HG02678 (cell line): Measurements from ENCODE around the gene GTF2F2.

Source experiments
- ATAC-seq: cut with Tn5 transposase; IDR thresholded peaks from one replicate; pipeline ENCODE4 v1.9.1; 2021; ENCODE audit warnings: mild to moderate bottlenecking, moderate library complexity; ENCODE audit not compliant: unreplicated experiment

The GTF2F2 gene

GRCh38 chr13:45120967-45121831 lies 889 bp downstream of the GTF2F2 start:
- ATAC-seq = no peak

DNA sequence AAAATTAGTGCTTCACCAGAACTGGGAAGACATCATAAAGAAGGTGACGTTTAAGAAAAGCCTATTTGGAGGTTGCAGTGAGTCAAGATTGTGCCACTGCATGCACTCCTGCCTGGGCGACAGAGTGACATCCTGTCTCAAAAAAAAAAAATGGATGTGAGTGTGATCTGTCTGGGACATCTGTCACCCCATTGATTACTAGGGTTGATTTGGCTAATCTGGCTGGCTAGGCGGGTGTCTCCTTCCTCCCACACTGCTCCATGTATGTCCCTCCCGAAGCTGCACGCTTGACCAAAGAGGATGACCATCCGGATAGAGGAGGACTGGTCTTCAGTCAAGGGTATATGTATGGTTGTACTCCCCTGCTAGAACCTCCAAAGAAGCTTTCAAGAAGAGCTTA lies 2.6 kb downstream of the GTF2F2 start:
- no peak for ATAC-seq

GRCh38 chr13:45132369-45133064 lies 12.2 kb downstream of the GTF2F2 start:
- ATAC-seq = peak; percentile 93

DNA sequence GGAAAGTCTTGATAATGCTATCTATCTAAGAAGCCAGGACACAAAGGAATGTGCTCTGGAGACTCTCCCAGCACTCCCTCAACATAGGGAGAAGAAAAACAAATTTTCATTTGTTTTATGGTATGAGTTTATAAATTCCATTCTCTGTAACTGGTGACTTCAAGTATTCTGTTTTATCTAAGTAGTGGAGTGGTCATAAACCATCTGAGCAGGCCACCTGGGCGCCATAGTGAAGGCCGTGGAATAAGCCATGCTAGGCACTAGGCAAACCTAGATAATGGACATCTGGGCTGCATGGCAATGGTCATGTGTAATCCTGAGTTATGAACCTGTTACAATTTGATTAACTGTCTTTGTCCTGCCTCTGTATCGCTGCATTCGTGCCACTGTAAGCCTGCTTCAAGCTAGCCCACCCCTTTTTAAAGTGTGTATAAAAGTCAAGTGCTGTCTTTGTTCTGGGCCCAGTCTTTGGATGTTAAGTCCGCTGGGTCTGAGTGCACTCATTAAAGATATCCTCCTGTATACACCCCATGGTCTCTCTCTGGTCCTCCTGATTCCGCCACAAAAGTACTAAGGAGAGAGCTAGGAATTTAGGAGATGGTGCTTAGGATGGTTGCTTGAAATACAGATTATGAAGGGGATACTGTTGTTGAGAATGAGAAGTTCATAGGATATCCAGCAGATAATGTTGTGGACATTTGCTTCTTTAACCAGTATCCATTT lies 13.2 kb downstream of the GTF2F2 start:
- no peak for ATAC-seq

- ATAC-seq = no peak
Observed at GRCh38 chr13:45136741-45137504, 16.6 kb downstream of the GTF2F2 start.

GRCh38 chr13:45137526-45137925 lies 17.2 kb downstream of the GTF2F2 start:
- ATAC-seq = no peak

DNA sequence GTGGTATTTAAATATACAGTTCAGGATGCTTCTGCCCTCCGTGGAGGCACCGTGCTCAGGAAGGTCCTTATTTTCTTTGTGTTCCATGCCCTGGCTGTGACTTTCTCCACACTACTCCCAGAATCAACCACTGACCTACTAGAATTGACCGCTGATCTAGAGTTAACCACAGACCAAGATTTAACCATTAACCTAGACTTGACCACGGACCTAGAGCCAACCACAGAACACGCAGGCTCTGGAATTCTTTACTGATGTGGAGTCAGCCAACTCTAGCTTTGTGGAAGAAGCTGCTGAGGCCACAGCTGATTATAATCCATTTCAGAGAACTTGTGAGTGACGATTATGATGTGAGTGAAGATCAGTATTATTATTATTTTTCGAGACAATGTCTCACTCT lies 18.0 kb downstream of the GTF2F2 start:
- ATAC-seq = no peak

DNA sequence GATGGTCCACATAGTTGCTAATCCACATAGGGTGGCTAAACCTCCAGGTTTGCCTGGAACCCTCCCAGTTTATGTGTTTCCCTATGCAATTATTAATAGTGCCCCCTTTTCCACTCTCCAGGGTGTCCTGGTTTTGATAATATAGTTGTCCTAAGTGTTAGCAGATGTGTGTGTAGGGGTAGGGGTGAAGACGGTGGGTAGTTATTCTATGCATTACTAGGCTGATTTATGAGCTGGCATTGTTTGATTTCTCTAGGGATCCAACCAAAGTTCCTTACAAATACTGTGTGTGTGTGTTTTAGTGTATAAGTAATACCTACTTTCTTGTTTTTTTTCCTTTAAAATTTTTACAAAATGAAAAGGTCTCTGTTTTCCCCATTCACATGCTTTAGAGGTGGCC lies 21.1 kb downstream of the GTF2F2 start:
- ATAC-seq = no peak

DNA sequence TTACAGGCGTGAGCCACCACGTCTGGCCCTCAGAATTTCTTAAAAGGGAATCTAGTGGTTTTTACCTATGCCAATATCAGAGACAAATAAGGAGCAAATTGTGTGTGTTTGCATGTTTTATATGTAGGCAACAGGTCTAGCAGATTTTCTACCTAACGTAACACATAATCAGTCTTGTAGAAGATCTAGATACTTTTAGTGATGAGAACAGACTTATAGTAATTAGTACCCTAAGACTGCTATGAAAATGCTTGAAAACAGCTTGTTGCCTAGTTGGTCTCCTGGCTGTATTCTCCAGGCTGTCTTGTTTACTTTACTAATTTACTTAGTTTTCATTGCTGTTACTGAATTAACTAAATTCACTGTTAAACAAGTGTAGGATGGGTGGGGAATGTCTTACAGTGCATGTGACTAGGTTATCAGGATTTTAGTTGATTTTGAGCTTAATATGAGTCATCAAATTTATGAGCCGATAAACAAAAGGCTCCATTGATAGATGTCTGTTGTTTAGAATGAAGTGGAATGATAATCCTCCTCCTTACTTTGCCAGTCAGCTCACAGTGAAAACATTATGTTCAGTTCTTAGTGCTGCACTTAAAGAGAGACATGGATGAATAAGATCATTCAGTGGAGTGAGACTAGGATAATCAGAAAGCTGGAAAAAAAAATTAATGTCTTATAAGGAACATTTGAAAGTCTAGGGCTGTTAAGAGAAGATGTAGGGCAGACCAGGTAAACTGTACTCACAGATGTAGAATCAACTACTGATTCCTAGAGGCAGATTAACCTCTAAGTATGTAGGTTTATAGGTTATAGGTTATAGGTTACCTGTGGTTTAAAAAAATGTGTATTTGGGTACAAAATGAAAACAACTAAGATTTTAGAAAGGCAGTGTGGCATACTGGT lies 22.4 kb downstream of the GTF2F2 start:
- no peak for ATAC-seq

GRCh38 chr13:45143346-45143751 lies 23.0 kb downstream of the GTF2F2 start:
- no peak for ATAC-seq

- ATAC-seq = no peak
Observed at GRCh38 chr13:45149964-45150363, 29.7 kb downstream of the GTF2F2 start.

- ATAC-seq = no peak
Observed at GRCh38 chr13:45156565-45157361, 36.5 kb downstream of the GTF2F2 start.

DNA sequence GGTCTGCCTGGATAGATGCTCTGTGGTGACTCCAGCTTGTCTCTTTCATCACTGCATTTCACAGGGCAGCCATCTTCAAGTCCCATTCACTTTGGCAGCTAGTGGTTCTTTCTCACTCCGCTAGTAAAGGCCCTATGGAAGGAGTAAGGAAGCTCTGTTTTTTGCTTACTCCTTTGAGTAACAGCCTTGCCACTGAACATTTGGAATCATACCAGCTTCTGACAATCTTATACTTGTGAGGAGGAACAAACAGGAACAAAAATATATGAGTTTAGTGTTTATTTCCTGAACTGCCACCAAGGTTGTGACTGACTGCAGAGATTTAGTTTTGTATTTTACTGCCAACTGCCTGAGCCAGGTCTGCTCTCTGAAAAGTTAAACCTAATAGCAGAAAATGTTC lies 41.9 kb downstream of the GTF2F2 start:
- ATAC-seq = no peak

- ATAC-seq = no peak
Observed at GRCh38 chr13:45162821-45163220, 42.5 kb downstream of the GTF2F2 start.

- no peak for ATAC-seq
Observed at GRCh38 chr13:45166858-45167257, 46.5 kb downstream of the GTF2F2 start.

DNA sequence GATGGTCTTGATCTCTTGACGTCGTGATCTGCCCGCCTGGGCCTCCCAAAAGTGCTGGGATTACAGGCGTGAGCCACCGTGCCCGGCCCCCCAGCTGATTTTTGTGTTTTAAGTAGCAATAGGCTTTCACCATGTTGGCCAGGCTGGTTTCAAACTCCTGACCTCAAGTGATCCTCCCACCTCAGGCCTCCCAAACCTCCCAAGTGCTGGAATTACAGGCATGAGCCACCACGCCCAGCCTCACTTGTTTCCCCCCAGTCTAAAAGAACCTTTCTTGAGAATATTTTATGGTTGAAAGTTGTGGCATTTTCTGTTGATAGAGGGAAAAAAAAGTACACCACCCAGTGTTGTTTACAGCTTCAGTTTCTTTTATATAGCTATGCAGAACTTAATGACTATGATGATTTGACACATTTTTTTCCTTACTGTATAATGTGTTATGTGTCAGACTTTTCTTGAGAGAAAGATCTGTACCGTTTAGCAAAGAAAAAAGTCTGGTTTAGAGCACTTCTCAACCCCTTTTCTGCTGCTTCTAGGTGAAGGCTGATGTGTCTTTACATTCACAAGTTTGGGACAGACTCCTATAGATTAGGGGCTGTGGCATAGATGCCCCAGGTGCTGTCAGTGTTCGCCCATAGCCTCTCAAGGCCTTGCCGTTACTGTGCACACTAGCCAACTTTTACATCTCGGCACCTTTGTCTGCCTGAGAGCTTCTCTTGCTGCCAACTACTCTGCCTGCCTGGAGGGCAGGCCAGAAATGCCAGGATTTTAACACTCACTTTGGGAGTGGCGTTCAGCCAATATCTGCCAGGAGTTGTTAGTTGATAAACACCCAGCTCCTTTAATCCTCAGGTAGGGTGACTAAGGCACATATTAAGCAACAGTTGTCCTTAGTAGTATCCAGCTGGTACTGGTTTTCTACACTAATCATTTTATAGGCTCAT lies 47.6 kb downstream of the GTF2F2 start:
- ATAC-seq = no peak

DNA sequence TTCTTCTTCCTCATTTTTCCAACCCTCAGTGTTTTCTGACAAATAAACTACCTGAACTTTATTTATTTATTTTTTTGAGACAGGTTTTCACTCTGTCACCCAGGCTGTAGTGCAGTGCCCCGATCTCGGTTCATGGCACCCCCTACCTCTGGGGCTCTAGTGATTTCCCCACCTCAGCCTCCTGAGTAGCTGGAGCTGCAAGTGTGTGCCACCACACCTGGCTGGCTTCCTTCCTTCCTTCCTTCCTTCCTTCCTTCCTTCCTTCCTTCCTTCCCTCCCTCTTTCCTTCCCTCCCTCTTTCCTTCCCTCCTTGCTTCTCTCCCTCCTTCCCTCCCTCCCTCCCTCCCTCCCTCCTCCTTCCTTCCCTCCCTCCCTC lies 48.2 kb downstream of the GTF2F2 start:
- no peak for ATAC-seq

DNA sequence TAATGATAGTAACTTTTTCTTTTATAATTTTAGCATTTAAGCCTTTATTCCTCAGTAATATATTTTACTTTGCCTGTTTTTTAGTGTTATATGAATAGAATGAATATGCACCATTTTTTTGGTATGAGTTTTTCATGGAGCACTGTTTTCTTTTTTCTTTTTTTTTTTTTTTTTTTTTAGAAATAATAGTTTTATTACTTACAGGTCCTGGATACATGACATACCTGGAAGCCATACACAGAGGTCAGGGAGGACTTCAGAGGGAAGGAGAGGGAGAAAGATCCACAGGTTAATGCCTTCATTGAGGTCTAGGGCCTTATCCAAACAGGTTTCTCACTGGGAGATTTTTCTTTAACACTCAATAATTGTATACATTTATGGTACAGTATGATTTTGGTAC lies 54.2 kb downstream of the GTF2F2 start:
- ATAC-seq = no peak
